Measurements from ENCODE around the gene VANGL2. TPM values are rescaled to one million over a fixed set of nuclear protein-coding genes. Genes with fewer than 3 reads are reported as not detected.

The VANGL2 gene
- polyA plus RNA-seq, 2 of the 4 experiments (the other 2 are of a cell fraction), result 3.9 to 4.1 TPM

DNA sequence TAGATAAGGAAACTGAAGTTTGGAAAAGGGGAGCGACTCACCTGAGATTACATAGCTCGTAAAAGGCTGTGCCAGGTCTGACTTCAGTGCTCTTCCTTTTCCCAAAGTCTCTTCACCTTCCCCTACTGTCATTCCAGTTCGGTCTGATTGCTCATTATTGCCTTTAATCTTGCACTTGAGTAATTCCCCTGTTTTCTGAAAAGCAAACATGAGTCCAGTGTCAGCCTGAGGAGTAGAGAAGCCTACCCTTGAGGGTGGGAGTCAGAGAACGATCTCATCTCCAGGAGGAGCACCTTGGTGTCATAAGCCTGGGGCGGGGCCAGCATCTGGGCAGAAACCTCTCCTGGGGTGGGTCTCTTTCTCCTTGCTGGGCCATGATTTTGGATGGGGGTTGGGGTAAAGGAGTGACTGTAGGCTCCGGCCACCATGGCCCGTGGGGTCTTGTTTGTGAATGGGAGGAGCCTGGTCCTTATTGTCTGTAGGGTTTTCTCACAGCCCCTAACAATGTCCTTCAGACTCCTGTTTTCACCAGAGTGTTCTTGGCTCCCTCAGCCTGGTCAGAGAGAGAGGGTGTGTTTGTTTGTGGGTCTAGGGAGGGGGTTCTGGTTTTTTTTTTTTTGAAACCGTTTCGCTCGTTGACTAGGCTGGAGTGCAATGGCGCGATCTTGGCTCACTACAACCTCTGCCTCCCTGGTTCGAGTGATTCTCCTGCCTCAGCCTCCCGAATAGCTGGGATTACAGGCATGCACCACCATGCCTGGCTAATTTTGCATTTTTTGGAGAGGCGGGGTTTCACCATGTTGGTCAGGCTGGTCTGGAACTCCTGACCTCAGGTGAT lies 6.0 kb downstream of the VANGL2 start (continued):
- TF ChIP-seq RNF2 (IDR thresholded peaks at IDR 0.05; ENCODE audit: borderline replicate concordance, low read depth) (no peak), EP300 (IDR thresholded peaks at IDR 0.05) (no peak), CHD4 (IDR thresholded peaks at IDR 0.05; ENCODE audit: borderline replicate concordance) (no peak), PHF8 (IDR thresholded peaks at IDR 0.05; ENCODE audit: borderline replicate concordance, low read depth) (no peak), NR3C1 (IDR thresholded peaks at IDR 0.05) (no peak)
- TF ChIP-seq, protein P1, sequence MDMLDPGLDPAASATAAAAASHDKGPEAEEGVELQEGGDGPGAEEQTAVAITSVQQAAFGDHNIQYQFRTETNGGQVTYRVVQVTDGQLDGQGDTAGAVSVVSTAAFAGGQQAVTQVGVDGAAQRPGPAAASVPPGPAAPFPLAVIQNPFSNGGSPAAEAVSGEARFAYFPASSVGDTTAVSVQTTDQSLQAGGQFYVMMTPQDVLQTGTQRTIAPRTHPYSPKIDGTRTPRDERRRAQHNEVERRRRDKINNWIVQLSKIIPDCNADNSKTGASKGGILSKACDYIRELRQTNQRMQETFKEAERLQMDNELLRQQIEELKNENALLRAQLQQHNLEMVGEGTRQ (IDR thresholded peaks at IDR 0.05), result no peak

DNA sequence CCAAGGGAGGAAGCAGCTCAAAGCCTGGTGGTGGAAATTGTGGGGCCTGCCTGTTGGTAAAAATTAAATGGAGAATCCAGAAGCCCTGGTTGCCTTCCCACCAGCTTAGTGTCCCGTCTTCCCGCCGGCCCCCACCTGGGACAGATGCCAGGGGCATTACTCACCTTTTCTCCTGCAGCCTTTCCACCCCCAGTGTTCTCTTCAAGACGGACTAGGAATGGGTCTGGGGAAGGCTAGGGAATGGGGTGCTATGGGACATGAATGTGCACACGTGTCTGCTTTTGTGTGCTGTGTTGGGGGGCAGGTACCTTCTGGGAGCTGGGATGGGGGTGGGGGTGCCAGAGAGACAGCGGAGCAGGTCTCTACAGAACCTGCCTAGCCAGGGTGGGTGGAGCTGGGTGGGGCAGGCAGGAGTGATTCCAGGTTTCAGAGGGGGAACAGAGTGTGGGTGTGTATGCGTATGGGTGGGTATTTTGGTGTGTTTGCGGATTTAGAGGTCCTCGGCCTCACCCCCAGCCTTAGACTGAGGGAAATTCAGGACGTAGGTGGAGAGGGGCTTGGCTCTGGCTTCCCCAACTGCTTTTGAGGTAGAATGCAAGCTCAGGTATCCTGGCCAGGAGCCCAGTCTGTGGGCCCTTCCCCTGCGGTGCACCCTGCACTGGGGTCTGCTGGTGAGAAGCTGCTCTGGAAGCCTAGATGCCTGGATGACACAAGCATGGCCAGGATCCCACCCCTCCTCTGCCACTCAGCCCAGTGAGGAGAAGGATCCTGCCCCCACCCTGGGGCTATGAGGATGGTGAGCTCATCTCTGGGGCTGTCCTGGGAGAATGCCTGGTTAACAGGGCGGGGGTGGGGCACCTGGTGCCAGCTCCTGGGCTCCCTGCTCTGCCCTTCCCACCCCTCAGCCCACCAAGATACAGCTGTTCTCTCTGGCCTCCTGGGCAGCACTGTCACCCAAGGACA lies 7.8 kb downstream of the VANGL2 start:
- Histone ChIP-seq H3K4me2 (peak overlapping the region; percentile 45), H3K4me3 (no peak overlapping the region), H3K27ac (peak overlapping the region in 1 of 2 experiments; percentile 28; a peak in 2 of 6 replicates), H3K9me3 (no peaks in the 10 kb centered on the region), H3K4me1 (peaks cover 19% of the 10 kb centered on the region; the same call in 2 of the 3 replicates)
- ATAC-seq (peak in 1 of 2 experiments; percentile 39; a peak in 2 of 6 replicates), DNase-seq (ENCODE audit: low read depth in 1 of 2, low spot score in 1 of 2) (no peak), FAIRE-seq (no peak)
- TF ChIP-seq RAD21 (conservative IDR thresholded peaks at IDR 0.05 in 1 of 2, IDR thresholded peaks at IDR 0.05 in 1 of 2), result no peak
- TF ChIP-seq ZNF302 (CRISPR knock-in tag; IDR thresholded peaks at IDR 0.05), result no peak
- no peak for TF ChIP-seq HOXA7 (CRISPR knock-in tag; IDR thresholded peaks at IDR 0.05)
- no peak for TF ChIP-seq RNF2 (IDR thresholded peaks at IDR 0.05; ENCODE audit: borderline replicate concordance, low read depth)
- TF ChIP-seq, protein P2, sequence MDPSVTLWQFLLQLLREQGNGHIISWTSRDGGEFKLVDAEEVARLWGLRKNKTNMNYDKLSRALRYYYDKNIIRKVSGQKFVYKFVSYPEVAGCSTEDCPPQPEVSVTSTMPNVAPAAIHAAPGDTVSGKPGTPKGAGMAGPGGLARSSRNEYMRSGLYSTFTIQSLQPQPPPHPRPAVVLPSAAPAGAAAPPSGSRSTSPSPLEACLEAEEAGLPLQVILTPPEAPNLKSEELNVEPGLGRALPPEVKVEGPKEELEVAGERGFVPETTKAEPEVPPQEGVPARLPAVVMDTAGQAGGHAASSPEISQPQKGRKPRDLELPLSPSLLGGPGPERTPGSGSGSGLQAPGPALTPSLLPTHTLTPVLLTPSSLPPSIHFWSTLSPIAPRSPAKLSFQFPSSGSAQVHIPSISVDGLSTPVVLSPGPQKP (IDR thresholded peaks at IDR 0.05; ENCODE audit: low read depth, low read length), result no peak
- TF ChIP-seq RFX5 (IDR thresholded peaks at IDR 0.05), result no peak
- TF ChIP-seq ZFP36 (IDR thresholded peaks at IDR 0.05; ENCODE audit: borderline replicate concordance, partially characterized antibody), result no peak
- no peak for TF ChIP-seq ESRRA (IDR thresholded peaks at IDR 0.05; ENCODE audit: borderline replicate concordance, low read length)
- no peak for TF ChIP-seq MAFK (IDR thresholded peaks at IDR 0.05; ENCODE audit: partially characterized antibody)
- no peak for TF ChIP-seq HEYL (CRISPR knock-in tag; IDR thresholded peaks at IDR 0.05)
- TF ChIP-seq ZSCAN20 (CRISPR knock-in tag; IDR thresholded peaks at IDR 0.05), result no peak
- no peak for TF ChIP-seq SREBF2 (IDR thresholded peaks at IDR 0.05)
- no peak for TF ChIP-seq MAZ (IDR thresholded peaks at IDR 0.05; ENCODE audit: borderline replicate concordance, low read depth, low read length)
- ChIA-PET CTCF (interaction anchor here (0.6 to 2.9 kb wide), 11 partner anchors 8 to 549 kb away, joined by 3 to 13 read pairs (median 3); no protein-coding TSS in a partner anchor), POLR2A (no interaction called here)
- 61% methylated on average over 11 of the region's 12 CpGs for WGBS (ENCODE audit: missing lambda C conversion rate)

DNA sequence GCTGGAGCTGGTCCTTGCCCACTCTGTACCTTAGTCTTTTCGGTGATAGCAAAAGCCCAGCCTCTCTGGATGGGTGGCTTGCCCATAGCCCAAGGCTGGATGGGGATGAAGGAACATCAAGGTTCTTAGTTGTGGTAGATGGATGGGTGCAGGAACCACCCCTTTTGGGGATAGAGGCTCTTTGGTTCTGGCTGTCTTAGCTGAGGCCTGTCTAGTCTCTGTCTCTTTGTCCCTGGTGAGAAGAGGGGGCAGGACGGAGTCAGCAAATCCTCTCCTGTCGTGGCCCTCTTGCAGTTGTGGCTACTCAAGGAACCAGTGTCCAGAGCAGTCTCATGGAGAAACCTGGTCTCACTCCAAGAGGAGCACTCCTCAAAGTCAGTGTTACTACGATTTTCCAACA lies 8.5 kb downstream of the VANGL2 start:
- H3K4me2 ChIP-seq, result peak overlapping the region; percentile 45; the same call in 1 of the 3 replicates
- ChIA-PET POLR2A (no interaction called here), CTCF (interaction anchor here (0.7 to 2.9 kb wide), 6 partner anchors 8 to 199 kb away, joined by 3 to 13 read pairs (median 4); no protein-coding TSS in a partner anchor)
- no peaks in the 10 kb centered on the region for H3K9me3 ChIP-seq
- no peak for FAIRE-seq
- 70% methylated on average over 4 of the region's 4 CpGs for WGBS (ENCODE audit: missing lambda C conversion rate)
- H3K4me1 ChIP-seq, result peaks cover 19% of the 10 kb centered on the region; the same call in 2 of the 3 replicates
- H3K27ac ChIP-seq, result 0 out of 6 replicates have a peak overlapping the region, but pooled peaks of 1 of the 2 experiments have one; percentile 7
- H3K4me3 ChIP-seq, result no peak overlapping the region
- TF ChIP-seq EHMT2 (IDR thresholded peaks at IDR 0.05; ENCODE audit: low read depth), result no peak
- TF ChIP-seq, protein P3, sequence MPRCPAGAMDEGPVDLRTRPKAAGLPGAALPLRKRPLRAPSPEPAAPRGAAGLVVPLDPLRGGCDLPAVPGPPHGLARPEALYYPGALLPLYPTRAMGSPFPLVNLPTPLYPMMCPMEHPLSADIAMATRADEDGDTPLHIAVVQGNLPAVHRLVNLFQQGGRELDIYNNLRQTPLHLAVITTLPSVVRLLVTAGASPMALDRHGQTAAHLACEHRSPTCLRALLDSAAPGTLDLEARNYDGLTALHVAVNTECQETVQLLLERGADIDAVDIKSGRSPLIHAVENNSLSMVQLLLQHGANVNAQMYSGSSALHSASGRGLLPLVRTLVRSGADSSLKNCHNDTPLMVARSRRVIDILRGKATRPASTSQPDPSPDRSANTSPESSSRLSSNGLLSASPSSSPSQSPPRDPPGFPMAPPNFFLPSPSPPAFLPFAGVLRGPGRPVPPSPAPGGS (IDR thresholded peaks at IDR 0.05), result no peak
- no peak for TF ChIP-seq RNF2 (IDR thresholded peaks at IDR 0.05; ENCODE audit: borderline replicate concordance, low read depth)
- no peak for TF ChIP-seq ZFP36 (IDR thresholded peaks at IDR 0.05; ENCODE audit: borderline replicate concordance, partially characterized antibody)
- no peak for TF ChIP-seq CHD2 (IDR thresholded peaks at IDR 0.05; ENCODE audit: low read length, partially characterized antibody)
- TF ChIP-seq, protein P4, sequence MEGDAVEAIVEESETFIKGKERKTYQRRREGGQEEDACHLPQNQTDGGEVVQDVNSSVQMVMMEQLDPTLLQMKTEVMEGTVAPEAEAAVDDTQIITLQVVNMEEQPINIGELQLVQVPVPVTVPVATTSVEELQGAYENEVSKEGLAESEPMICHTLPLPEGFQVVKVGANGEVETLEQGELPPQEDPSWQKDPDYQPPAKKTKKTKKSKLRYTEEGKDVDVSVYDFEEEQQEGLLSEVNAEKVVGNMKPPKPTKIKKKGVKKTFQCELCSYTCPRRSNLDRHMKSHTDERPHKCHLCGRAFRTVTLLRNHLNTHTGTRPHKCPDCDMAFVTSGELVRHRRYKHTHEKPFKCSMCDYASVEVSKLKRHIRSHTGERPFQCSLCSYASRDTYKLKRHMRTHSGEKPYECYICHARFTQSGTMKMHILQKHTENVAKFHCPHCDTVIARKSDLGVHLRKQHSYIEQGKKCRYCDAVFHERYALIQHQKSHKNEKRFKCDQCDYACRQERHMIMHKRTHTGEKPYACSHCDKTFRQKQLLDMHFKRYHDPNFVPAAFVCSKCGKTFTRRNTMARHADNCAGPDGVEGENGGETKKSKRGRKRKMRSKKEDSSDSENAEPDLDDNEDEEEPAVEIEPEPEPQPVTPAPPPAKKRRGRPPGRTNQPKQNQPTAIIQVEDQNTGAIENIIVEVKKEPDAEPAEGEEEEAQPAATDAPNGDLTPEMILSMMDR (IDR thresholded peaks at IDR 0.05), result no peak
- no peak for TF ChIP-seq RAD21 (conservative IDR thresholded peaks at IDR 0.05 in 1 of 2, IDR thresholded peaks at IDR 0.05 in 1 of 2)
- TF ChIP-seq EHF (CRISPR knock-in tag; IDR thresholded peaks at IDR 0.05), result no peak
- no peak for TF ChIP-seq MAFK (IDR thresholded peaks at IDR 0.05; ENCODE audit: partially characterized antibody)
- TF ChIP-seq, protein P1 (IDR thresholded peaks at IDR 0.05), result no peak
- no peak for TF ChIP-seq TFCP2L1 (CRISPR knock-in tag; IDR thresholded peaks at IDR 0.05)
- no peak for DNase-seq (ENCODE audit: low read depth in 1 of 2, low spot score in 1 of 2)
- ATAC-seq, result no peak

Measured in A549 (cell line).